Measurements from ENCODE around the gene METRN.
"Not testable (repeated sequence)": the region's sequence is repeated elsewhere in the genome, so short reads cannot be mapped to it uniquely, and the experiment has no call there.

Gene METRN

GRCh38 chr16:711084-711483 is 3.8 kb upstream of the METRN start:
- ATAC-seq: no peak

DNA sequence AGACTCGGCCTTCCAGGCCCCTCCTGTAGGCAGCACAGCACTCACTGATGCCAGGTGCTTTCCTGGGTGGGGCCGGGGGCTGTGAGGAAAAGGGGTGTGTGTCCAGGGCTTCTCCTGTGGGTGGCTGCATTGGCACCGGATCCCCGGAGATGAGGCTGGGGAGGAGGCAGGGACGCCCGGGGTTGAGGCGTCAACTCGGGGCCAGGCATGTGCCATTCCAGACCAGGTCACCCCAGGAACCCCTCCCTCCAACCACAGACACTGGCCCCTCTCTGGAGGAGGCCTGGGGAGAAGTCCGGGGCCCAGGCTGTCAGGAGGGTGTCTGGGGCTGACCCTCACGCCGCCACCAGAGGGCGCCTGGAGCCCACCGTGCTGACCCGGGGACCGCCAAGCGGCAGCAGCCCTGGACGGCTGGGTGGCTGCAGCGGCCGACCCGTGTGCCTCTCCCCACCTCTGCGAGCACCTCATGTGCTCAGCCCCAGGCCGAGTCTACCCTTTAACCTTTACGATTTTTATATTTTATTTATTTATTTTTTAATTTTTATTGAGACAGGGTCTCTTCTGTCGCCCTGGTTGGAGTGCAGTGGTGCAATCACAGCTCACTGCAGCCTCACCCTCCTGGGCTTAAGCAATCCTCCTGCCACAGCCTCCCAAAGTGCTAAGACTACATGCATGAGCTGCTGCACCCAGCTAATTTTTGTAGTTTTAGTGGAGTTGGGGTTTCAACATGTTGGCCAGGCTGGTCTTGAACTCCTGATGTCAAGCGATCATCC is 3.2 kb upstream of the METRN start:
- ATAC-seq: peak; percentile 64 to 66

DNA sequence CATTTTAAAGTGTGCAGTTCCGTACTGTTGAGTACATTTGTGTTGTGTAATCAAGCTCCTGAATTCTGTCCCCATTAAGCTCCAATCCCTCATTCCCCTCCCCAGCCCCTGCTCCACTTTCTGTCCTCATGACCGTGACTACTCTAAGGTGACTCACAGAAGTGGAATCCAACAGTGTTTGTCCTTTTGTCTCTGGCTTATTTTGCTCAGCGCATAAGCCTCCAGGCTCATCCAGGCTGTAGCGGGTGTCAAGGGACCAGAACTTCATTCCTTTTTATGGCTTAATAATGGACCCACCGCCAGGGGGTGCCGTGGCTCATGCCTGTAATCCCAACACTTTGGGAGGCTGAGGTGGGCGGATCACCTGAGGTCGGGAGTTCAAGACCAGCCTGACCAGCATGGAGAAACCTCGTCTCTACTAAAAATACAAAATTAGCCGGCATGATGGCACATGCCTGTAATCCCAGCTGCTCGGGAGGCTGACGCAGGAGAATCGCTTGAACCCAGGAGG is 2.1 kb upstream of the METRN start:
- not testable (repeated sequence) for ATAC-seq

DNA sequence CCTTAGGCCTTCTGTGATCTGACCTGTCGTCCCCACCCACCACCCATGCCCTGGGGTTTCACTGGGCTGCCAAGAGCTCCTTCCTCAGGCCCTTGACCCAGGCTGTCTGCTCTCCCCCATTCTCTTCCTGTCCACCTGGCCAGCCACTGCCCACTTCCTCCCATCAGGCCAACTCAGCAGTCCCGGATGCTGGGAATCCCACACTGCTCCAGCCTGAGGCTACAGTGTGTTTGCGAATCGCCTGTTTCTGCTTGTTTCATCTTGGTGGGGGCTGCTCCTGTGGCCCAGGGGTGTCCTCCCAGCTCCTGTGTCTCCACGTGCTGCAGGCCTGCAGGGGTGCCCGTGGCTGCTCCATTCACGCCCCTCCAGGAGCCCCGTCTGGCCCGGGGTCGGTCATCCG is 839 bp upstream of the METRN start:
- no peak for ATAC-seq

DNA sequence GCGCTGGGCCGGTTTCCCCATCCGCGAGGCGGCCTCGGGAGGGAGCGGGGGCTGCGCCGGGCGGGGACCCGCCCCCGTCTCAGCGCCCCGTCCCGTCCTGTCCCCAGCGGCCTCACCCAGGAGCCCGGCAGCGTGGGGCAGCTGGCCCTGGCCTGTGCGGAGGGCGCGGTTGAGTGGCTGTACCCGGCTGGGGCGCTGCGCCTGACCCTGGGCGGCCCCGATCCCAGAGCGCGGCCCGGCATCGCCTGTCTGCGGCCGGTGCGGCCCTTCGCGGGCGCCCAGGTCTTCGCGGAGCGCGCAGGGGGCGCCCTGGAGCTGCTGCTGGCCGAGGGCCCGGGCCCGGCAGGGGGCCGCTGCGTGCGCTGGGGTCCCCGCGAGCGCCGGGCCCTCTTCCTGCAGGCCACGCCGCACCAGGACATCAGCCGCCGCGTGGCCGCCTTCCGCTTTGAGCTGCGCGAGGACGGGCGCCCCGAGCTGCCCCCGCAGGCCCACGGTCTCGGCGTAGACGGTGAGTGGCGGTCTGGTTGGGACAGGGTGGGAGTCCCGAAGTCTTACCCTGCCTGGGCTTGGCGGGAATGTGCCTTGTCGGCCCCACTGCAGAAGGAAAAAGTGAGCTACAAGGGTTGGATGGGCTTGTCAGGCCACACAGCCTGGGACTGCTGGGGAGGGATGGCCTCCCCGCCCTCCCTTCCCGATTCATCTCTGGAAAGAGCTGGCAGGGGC is 720 bp downstream of the METRN start:
- ATAC-seq: peak; percentile 20 to 21

DNA sequence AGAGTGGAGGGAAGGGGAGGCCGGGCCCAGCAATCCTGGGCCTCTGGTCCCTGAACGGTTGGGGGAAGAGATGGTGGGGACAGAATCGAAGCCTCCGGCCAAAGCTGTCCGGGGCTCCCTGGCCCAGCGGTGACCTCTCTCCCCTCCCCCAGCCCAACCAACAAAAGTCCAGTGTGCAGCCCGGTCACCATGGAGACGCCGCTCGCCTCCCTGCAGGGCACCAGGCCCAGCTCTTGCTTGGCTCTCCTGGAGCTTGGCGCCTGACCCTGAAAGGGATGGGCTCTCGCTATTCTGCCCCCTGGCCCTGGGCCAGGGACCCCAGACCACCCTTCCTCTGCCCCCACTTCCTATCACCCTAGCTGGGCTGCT is 1.3 kb downstream of the METRN start:
- ATAC-seq: no peak

DNA sequence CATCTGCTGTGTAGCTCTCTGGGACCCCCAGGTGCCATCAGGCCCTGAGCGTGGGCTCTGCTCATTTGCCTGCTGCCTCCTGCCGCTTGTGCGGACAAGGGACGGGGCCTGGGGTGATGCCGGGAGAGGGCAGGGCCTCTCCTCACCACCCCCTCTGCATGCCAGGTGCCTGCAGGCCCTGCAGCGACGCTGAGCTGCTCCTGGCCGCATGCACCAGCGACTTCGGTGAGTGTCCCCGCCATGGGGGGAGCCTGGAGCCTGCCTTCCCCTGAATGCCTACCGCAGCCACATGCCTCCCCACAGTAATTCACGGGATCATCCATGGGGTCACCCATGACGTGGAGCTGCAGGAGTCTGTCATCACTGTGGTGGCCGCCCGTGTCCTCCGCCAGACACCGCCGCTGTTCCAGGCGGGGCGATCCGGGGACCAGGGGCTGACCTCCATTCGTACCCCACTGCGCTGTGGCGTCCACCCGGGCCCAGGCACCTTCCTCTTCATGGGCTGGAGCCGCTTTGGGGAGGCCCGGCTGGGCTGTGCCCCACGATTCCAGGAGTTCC is 1.9 kb downstream of the METRN start:
- no peak for ATAC-seq

- no peak for ATAC-seq
These were observed 2.7 kb downstream of the METRN start for GRCh38 chr16:717450-718245.

DNA sequence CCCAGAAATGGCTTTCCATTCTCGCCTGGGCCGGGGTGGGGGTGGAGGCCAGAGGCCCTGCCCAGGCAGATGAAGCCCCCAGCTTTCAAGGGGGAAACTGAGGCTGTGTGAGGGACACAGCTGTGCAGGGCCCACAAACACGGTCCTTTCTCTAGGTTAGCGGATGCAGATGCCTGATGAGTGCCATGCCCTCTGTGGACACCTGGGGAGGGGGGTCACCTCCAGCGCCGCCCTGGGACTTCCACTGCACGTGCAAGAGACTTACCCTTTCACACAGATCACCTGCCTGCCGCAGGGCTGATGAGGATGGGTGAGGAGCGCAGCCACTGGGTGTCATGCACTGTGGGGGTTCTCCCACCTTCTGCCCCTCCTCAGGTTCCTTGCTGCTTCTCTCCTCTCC is 3.5 kb downstream of the METRN start:
- ATAC-seq: no peak

GRCh38 chr16:718922-719321 is 4.0 kb downstream of the METRN start:
- no peak for ATAC-seq

GRCh38 chr16:719815-720446 is 5.0 kb downstream of the METRN start:
- ATAC-seq: no peak

GRCh38 chr16:720447-720989 is 5.6 kb downstream of the METRN start:
- peak; percentile 19 to 25 for ATAC-seq

GRCh38 chr16:720990-721764 is 6.3 kb downstream of the METRN start, which contains the start of gene ANTKMT:
TSS of gene ANTKMT (plus strand) at chr16:721146. CDS start at chr16:721275, 129 bp downstream.
- ATAC-seq: peak; percentile 82 to 83

GRCh38 chr16:721765-722540 is 7.0 kb downstream of the METRN start:
- peak in 1 of 2 donors; percentile 0 for ATAC-seq

- ATAC-seq: no peak
These were observed 8.1 kb downstream of the METRN start for GRCh38 chr16:722835-723633.

GRCh38 chr16:723695-724094 is 8.8 kb downstream of the METRN start:
- no peak for ATAC-seq

- no peak for ATAC-seq
These were observed 9.5 kb downstream of the METRN start for GRCh38 chr16:724188-725040.

GRCh38 chr16:725041-725376 is 10.1 kb downstream of the METRN start:
- no peak for ATAC-seq

Measured in activated CD4-positive, CD25-positive, alpha-beta regulatory T cell treated with anti-CD3 and anti-CD28 coated beads, Interleukin-2, amount 50 U/mL, for 24 hours (primary cell).